ENCODE data around the gene SSC5D.
A peak's percentile ranks its signal among the peaks of the same experiment; 100 is the strongest.
"Not testable (repeated sequence)": the region's sequence is repeated elsewhere in the genome, so short reads cannot be mapped to it uniquely, and the experiment has no call there.

SSC5D gene

GRCh38 chr19:55487924-55488687 lies at the start of gene SSC5D:
TSS of gene SSC5D (plus strand) at chr19:55488436. CDS start at chr19:55488590, 154 bp downstream.
- no peak for DNase-seq

- DNase-seq = no peak
Observed at GRCh38 chr19:55439052-55439451, 49.2 kb upstream of the SSC5D start.

- DNase-seq = no peak
Observed at GRCh38 chr19:55440411-55441105, 47.7 kb upstream of the SSC5D start.

GRCh38 chr19:55441319-55441691 lies 46.9 kb upstream of the SSC5D start:
- DNase-seq = no peak

GRCh38 chr19:55441692-55442321 lies 46.4 kb upstream of the SSC5D start:
- DNase-seq = no peak

- DNase-seq = no peak
Observed at GRCh38 chr19:55442372-55442961, 45.8 kb upstream of the SSC5D start.

GRCh38 chr19:55443045-55443823 lies 45.0 kb upstream of the SSC5D start, which contains the start of gene SHISA7:
TSS of gene SHISA7 (minus strand) at chr19:55443300. CDS start at chr19:55442863, 437 bp downstream.
- no peak for DNase-seq

- DNase-seq = no peak
Observed at GRCh38 chr19:55443824-55444480, 44.3 kb upstream of the SSC5D start.

GRCh38 chr19:55444646-55445045 lies 43.6 kb upstream of the SSC5D start:
- no peak for DNase-seq

- DNase-seq = peak; percentile 55
Observed at GRCh38 chr19:55446060-55446459, 42.2 kb upstream of the SSC5D start.

- DNase-seq = no peak
Observed at GRCh38 chr19:55447421-55448174, 40.6 kb upstream of the SSC5D start.

- not testable (repeated sequence) for DNase-seq
Observed at GRCh38 chr19:55448175-55448490, 40.1 kb upstream of the SSC5D start.

GRCh38 chr19:55449469-55449868 lies 38.8 kb upstream of the SSC5D start:
- no peak for DNase-seq

- no peak for DNase-seq
Observed at GRCh38 chr19:55451163-55451964, 36.9 kb upstream of the SSC5D start.

- no peak for DNase-seq
Observed at GRCh38 chr19:55451965-55452748, 36.1 kb upstream of the SSC5D start.

- DNase-seq = peak; percentile 83
Observed at GRCh38 chr19:55452749-55453346, 35.4 kb upstream of the SSC5D start.

GRCh38 chr19:55453511-55454260 lies 34.5 kb upstream of the SSC5D start:
- DNase-seq = no peak

- DNase-seq = no peak
Observed at GRCh38 chr19:55454787-55455243, 33.4 kb upstream of the SSC5D start.

All from NCI-H187 treated with DMSO at 0.1 percent for 48 hours (cell line).